IgD-negative memory B cell (primary cell): ENCODE data around the gene AFF3. TPM values are rescaled to one million over a fixed set of nuclear protein-coding genes. Genes with fewer than 3 reads are reported as not detected.

ENCODE experiments used
- H3K27ac Mint-ChIP-seq, 3 donors: one replicate each; pipeline ENCODE4 v1.8.0; 2020 to 2022; ENCODE audit warnings: mild to moderate bottlenecking in 3 of 3, mixed read lengths in 3 of 3, moderate library complexity in 1 of 3
- H3K27me3 Mint-ChIP-seq: one replicate; pipeline ENCODE4 v1.8.0; 2021; ENCODE audit warnings: mixed read lengths
- H3K36me3 Mint-ChIP-seq: one replicate; pipeline ENCODE4 v1.8.0; 2020; ENCODE audit warnings: mild to moderate bottlenecking, mixed read lengths
- H3K4me1 Mint-ChIP-seq, 3 donors: one replicate each; pipeline ENCODE4 v1.8.0; 2020 to 2022; ENCODE audit warnings: mixed read lengths in 3 of 3, mild to moderate bottlenecking in 1 of 3
- H3K4me3 Mint-ChIP-seq, 4 donors: one replicate each; pipeline ENCODE4 v1.8.0; 2020 to 2022; ENCODE audit warnings: mild to moderate bottlenecking in 4 of 4, mixed read lengths in 4 of 4, moderate library complexity in 3 of 4
- H3K9me3 Mint-ChIP-seq, 3 donors: one replicate each; pipeline ENCODE4 v1.8.0; 2020 to 2021; ENCODE audit warnings: mixed read lengths in 3 of 3, mild to moderate bottlenecking in 1 of 3
- polyA plus RNA-seq: library from polyadenylated mRNA; unstranded; fragments of 300-500 nt; fragmentation: Illumina TruSeq; gene quantifications from one replicate; pipeline ENCODE4 v1.2.3, GENCODE V29; 2021

The AFF3 gene
- polyA plus RNA-seq, 1 donor from 2014 or later: 85.9 TPM

DNA sequence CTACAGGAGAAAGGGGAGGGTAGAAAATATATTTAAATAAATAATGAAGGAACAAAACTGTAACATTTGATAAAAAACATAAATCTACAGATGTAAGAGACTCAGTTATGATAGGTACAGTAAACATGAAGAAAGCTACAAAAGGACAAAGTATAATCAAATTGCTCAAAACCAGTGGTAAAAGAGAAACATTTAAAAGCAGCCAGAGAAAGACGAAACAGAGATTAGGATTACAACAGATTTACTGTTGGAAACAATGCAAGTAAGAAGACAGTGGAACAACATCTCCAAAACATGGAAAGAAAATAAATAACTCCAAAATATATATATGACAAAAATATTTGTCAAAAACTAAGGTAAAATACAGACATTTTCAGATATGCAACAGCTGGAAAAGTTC, 344.9 kb downstream of the AFF3 start:
- Mint-ChIP-seq H3K27me3 (no peaks in the 10 kb centered on the region), H3K9me3 (peaks cover 4 to 11% (median 6%) of the 10 kb centered on the region in 3 donors), H3K36me3 (peaks cover 20% of the 10 kb centered on the region), H3K4me3 (no peak overlapping the region), H3K4me1 (peaks cover 7 to 37% (median 7%) of the 10 kb centered on the region in 3 donors), H3K27ac (no peak overlapping the region)

DNA sequence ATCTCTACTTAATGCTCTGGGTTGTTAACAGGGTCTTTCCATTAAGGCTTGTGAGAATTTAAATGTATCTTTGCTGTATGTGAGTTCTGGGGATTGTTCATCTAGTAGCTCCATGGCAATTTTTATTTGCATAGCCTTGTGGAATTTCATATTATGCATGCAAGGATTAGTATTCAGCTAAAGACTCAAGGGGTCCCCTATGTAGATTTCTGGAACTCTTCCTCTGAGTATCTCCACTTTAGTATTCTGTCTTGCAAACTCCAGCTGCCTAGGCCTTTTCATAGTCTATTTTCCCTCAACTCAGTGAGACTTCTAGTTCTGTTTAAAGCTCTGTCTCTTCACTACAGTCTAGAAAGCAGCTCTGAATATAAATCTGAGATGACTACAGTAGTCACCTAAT, 348.0 kb downstream of the AFF3 start:
- Mint-ChIP-seq H3K27ac (peak overlapping the region in 2 of 3 donors; percentile 64 to 68), H3K9me3 (peaks cover 4 to 11% (median 6%) of the 10 kb centered on the region in 3 donors), H3K4me3 (no peak overlapping the region), H3K4me1 (peaks cover 7 to 37% (median 7%) of the 10 kb centered on the region in 3 donors), H3K36me3 (peaks cover 20% of the 10 kb centered on the region), H3K27me3 (no peaks in the 10 kb centered on the region)

GRCh38 chr2:99793022-99793421, 349.4 kb downstream of the AFF3 start:
- Mint-ChIP-seq H3K27me3 (no peaks in the 10 kb centered on the region), H3K4me3 (no peak overlapping the region), H3K27ac (no peak overlapping the region), H3K36me3 (peaks cover 19% of the 10 kb centered on the region), H3K9me3 (peaks cover 2 to 10% (median 6%) of the 10 kb centered on the region in 3 donors), H3K4me1 (peaks cover 7 to 32% (median 7%) of the 10 kb centered on the region in 3 donors)

- Mint-ChIP-seq H3K9me3 (peaks cover 0 to under 1% (median 0%) of the 10 kb centered on the region in 3 donors), H3K4me3 (no peak overlapping the region), H3K27me3 (no peaks in the 10 kb centered on the region), H3K36me3 (peaks cover 4% of the 10 kb centered on the region), H3K4me1 (peaks cover under 1 to 13% (median 3%) of the 10 kb centered on the region in 3 donors), H3K27ac (no peak overlapping the region)
Measured at GRCh38 chr2:99789849-99790248, 352.5 kb downstream of the AFF3 start.

DNA sequence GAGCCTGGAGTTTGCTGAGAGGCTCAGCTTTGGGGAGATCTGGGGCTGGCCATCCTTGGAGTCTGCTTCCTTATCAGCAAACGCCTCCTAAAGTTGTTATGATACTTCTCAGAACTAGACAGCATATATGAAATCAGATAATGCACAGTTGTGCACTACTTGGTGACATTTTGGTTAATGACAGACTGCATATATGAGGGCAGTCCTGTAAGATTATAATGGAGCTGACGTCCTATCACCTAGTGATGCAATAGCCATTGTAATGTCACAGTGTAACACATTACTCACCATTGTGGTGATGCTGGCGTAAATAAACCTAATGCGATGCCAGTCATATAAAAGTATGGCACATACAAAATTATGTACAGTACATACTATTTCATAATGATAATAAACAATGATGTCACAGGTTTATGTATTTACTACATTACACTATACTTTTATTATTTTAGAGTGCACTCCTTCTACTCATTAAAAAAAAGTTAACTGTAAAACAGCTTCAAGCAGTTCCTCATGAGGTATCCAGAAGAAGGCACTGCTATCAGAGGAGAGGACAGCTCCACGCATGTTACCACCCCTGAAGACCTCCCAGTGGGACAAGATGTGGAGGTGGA, 354.5 kb downstream of the AFF3 start:
- no peak overlapping the region for H3K27ac Mint-ChIP-seq

GRCh38 chr2:99786636-99787390, 355.6 kb downstream of the AFF3 start:
- Mint-ChIP-seq H3K4me3 (no peak overlapping the region), H3K36me3 (peaks cover 6% of the 10 kb centered on the region), H3K9me3 (no peaks in the 10 kb centered on the region), H3K4me1 (peaks cover 0 to 5% (median 2%) of the 10 kb centered on the region in 3 donors), H3K27me3 (no peaks in the 10 kb centered on the region), H3K27ac (no peak overlapping the region)

More for the DNA sequence above, 354.5 kb downstream of the AFF3 start:
- Mint-ChIP-seq H3K36me3 (peaks cover 4% of the 10 kb centered on the region), H3K9me3 (no peaks in the 10 kb centered on the region), H3K4me3 (no peak overlapping the region), H3K4me1 (peaks cover 0 to 5% (median 2%) of the 10 kb centered on the region in 3 donors), H3K27me3 (no peaks in the 10 kb centered on the region)

GRCh38 chr2:99784946-99785345, 357.4 kb downstream of the AFF3 start:
- H3K27ac Mint-ChIP-seq: no peak overlapping the region
- peaks cover 21% of the 10 kb centered on the region for H3K36me3 Mint-ChIP-seq
- no peak overlapping the region for H3K4me3 Mint-ChIP-seq
- peaks cover 0 to 5% (median 3%) of the 10 kb centered on the region in 3 donors for H3K4me1 Mint-ChIP-seq
- peaks cover 5 to 12% (median 6%) of the 10 kb centered on the region in 3 donors for H3K9me3 Mint-ChIP-seq
- H3K27me3 Mint-ChIP-seq: no peaks in the 10 kb centered on the region

- Mint-ChIP-seq H3K27me3 (no peaks in the 10 kb centered on the region), H3K4me1 (peaks cover 0 to 5% (median 3%) of the 10 kb centered on the region in 3 donors), H3K36me3 (peaks cover 20% of the 10 kb centered on the region), H3K9me3 (peaks cover 9 to 17% (median 9%) of the 10 kb centered on the region in 3 donors), H3K4me3 (no peak overlapping the region), H3K27ac (peak overlapping the region in 1 of 3 donors; percentile 72)
Measured at GRCh38 chr2:99784282-99784681, 358.1 kb downstream of the AFF3 start.

- Mint-ChIP-seq H3K27ac (no peak overlapping the region), H3K4me1 (peaks cover 2 to 6% (median 5%) of the 10 kb centered on the region in 3 donors), H3K4me3 (peak overlapping the region in 1 of 4 donors; percentile 46), H3K27me3 (no peaks in the 10 kb centered on the region), H3K9me3 (peaks cover 9 to 20% (median 17%) of the 10 kb centered on the region in 3 donors), H3K36me3 (peaks cover 31% of the 10 kb centered on the region)
Measured at GRCh38 chr2:99780276-99780675, 362.1 kb downstream of the AFF3 start.

DNA sequence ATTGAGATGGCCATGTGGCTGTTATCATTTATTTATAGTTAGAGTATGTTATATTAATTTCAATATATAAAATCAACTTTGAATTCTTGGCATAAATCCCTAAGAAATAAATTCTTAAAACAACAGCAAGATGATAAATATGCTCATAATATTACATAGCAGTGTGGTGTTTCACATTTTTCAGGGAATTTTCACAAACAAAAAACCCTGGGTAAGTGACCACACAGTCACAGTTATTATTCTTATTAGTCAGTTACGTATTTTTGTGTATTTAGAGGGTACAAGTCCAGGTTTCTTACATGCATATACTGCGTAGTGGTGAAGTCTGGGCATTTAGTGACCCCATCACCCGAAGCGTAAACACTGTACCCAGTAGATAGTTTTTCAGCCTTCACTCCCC, 363.1 kb downstream of the AFF3 start:
- H3K27me3 Mint-ChIP-seq: no peaks in the 10 kb centered on the region
- peaks cover 31% of the 10 kb centered on the region for H3K36me3 Mint-ChIP-seq
- H3K27ac Mint-ChIP-seq: no peak overlapping the region
- peaks cover 9 to 20% (median 17%) of the 10 kb centered on the region in 3 donors for H3K9me3 Mint-ChIP-seq
- no peak overlapping the region for H3K4me3 Mint-ChIP-seq
- peaks cover 7 to 13% (median 9%) of the 10 kb centered on the region in 3 donors for H3K4me1 Mint-ChIP-seq

- H3K27me3 Mint-ChIP-seq: no peaks in the 10 kb centered on the region
- peak overlapping the region in 1 of 3 donors; percentile 84 for H3K27ac Mint-ChIP-seq
- peak overlapping the region in 1 of 4 donors; percentile 20 for H3K4me3 Mint-ChIP-seq
- H3K4me1 Mint-ChIP-seq: peaks cover 20 to 27% (median 21%) of the 10 kb centered on the region in 3 donors
- H3K9me3 Mint-ChIP-seq: peaks cover 9 to 20% (median 17%) of the 10 kb centered on the region in 3 donors
- peaks cover 31% of the 10 kb centered on the region for H3K36me3 Mint-ChIP-seq
Measured at GRCh38 chr2:99777656-99778290, 364.6 kb downstream of the AFF3 start.

DNA sequence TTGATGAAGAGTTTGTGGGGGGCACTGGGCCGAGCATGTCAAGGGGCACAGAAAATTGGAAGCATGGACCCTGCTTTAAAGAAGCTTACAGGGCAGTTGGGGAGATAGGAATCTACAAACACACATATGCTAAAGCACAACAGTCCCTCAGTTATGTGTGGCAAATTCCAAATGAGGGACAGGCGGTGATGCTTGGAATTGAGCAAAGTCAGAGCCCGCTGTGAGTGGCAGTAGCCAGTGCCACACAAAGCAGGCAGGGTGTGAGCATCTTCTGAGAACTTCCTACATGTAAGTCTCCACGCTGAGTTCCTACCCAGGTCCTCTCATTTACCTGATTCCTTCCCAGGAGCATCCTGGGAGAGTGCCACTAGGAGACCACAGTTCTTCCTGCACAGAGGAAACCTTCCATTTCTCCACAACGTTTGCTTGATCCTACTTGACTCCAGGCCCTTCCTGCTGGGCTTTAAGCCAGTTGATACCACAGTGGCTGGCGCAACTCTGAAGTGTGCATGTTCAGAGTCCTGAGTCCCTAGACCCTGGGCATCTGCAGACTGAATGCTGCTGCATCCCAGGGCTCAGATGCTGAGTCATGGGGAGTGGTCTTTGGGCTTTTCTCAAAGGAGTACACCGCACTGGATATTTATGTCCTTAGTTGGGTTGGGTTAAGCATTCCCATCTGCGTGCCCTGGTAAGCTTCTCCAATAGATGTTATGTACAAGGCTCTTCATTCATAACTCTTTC, 365.3 kb downstream of the AFF3 start:
- Mint-ChIP-seq H3K27ac (peak overlapping the region in 1 of 3 donors; percentile 84), H3K4me1 (peaks cover 25 to 30% (median 26%) of the 10 kb centered on the region in 3 donors), H3K9me3 (peaks cover 9 to 20% (median 17%) of the 10 kb centered on the region in 3 donors), H3K36me3 (peaks cover 29% of the 10 kb centered on the region), H3K4me3 (no peak overlapping the region), H3K27me3 (no peaks in the 10 kb centered on the region)

GRCh38 chr2:99776206-99776905, 366.0 kb downstream of the AFF3 start:
- peaks cover 9 to 20% (median 19%) of the 10 kb centered on the region in 3 donors for H3K9me3 Mint-ChIP-seq
- peak overlapping the region in 1 of 4 donors; percentile 14 for H3K4me3 Mint-ChIP-seq
- peaks cover 28% of the 10 kb centered on the region for H3K36me3 Mint-ChIP-seq
- H3K4me1 Mint-ChIP-seq: peaks cover 28 to 33% (median 30%) of the 10 kb centered on the region in 3 donors
- peak overlapping the region in 1 of 3 donors; percentile 14 for H3K27ac Mint-ChIP-seq
- no peaks in the 10 kb centered on the region for H3K27me3 Mint-ChIP-seq

DNA sequence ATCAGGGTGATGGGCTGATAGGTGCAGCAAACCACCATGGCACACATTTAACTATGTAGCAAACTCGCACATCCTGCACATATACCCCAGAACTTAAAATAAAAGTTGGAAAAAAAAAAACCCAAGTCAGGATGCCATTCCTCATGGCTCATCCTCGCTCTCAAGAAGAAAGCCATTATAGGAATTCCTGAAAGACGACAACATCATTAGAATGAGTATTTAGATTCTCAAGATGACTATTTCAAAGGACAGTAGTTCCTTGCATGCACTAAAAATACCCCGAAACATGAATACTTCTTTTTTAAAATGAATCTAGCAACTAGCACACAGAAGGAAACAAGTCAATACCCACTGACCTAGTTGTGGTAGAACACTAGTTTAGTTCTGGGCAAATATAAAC, 366.8 kb downstream of the AFF3 start:
- H3K36me3 Mint-ChIP-seq: peaks cover 28% of the 10 kb centered on the region
- no peaks in the 10 kb centered on the region for H3K27me3 Mint-ChIP-seq
- peaks cover 28 to 36% (median 28%) of the 10 kb centered on the region in 3 donors for H3K4me1 Mint-ChIP-seq
- H3K4me3 Mint-ChIP-seq: no peak overlapping the region
- no peak overlapping the region for H3K27ac Mint-ChIP-seq
- H3K9me3 Mint-ChIP-seq: peaks cover 9 to 18% (median 18%) of the 10 kb centered on the region in 3 donors
